Hair follicle dermal papilla cell (primary cell): ENCODE results near the gene CDKN3. TPM values are rescaled to one million over a fixed set of nuclear protein-coding genes. Genes with fewer than 3 reads are reported as not detected.

Experiments
- total RNA-seq: library from RNA; depleted of rRNA; stranded (reverse); fragments of >200 nt; gene quantifications from 2 replicates; pipeline ENCODE4 v1.2.3, GENCODE V29; 2012

CDKN3 gene, protein sequence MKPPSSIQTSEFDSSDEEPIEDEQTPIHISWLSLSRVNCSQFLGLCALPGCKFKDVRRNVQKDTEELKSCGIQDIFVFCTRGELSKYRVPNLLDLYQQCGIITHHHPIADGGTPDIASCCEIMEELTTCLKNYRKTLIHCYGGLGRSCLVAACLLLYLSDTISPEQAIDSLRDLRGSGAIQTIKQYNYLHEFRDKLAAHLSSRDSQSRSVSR
- 6.8 and 11.8 TPM in 2 replicates for total RNA-seq

GRCh38 chr14:54396493-54397335, at the start of gene CDKN3:
CDKN3 (plus strand) TSS chr14:54397007; CDS start chr14:54397069, 62 bp downstream.

DNA sequence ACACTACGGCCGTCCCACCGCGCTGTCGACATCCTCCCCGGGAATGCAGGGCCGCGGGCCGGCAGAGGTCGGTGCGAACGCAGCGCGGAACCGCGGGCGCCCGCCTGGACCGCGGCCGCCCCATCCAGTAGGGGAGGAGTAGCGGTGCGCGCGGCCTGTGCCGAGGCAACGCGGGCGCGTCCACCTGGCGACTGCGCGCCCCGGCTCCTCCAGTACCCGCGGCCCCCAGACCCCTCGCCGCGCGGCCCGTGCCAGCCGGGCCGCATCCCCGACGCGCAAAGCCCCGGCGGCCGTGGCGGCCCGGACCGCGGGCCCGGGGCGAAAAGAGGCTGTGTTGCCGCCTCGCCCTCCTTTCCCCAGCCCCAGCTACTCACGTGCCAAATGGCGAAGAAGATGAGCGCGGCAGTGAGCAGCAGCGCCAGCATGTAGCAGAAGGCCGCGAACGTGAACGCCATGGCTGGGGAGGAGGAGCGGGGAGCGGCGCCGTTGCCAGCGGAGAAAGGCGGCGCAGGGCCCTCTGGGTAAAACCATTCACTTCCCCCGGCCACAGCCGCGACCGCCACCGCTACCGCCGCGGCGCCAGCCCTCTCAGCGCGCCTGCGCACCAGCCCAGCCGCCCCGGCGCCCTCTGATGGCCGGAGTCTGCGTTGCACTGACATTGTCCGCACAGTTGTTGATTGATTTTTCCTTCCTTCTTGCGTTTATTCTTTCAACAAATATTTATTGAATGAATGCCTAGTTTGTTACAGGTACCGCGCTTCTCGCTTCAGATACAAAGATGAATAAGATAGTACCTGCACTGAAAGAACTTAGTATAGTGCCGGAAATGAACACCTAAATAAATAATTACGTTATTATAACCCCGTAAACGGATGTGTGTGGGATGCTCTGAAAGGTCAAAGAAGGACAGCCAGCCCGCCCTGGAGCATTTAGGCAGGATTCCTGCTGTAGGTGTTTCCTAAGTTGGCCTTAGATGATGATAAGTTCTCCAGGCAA, 44.4 kb downstream of the CDKN3 start, which contains the start of gene CNIH1:
Gene CNIH1, minus strand, starts transcription at position 502 of the 996 bp plus-strand sequence. Its CDS starts 47 bp downstream, at position 455.

Other genes starting within 250 kb of the CDKN3 start
- 101 and 156 TPM in 2 replicates for gene CNIH1, start 44.4 kb downstream of the CDKN3 start, total RNA-seq
- gene GMFB, start 92.0 kb downstream of the CDKN3 start, total RNA-seq = 109 and 111 TPM in 2 replicates
- gene CGRRF1, start 112.9 kb downstream of the CDKN3 start, total RNA-seq = 12.9 and 17.2 TPM in 2 replicates
- 57.9 and 65.6 TPM in 2 replicates for gene SAMD4A, start 170.1 kb downstream of the CDKN3 start, total RNA-seq